Right lobe of liver (tissue), 6 donors: Measurements from ENCODE around the gene BICDL2. TPM values are rescaled to one million over a fixed set of nuclear protein-coding genes. Genes with fewer than 3 reads are reported as not detected.
A peak's percentile ranks its signal among the peaks of the same experiment; 100 is the strongest.

ENCODE experiments used
- ATAC-seq, 4 donors: fragments of 200-7000 bp; cut with Tn5 transposase; one replicate each; pipeline ENCODE4 v1.9.1; 2020; ENCODE audit warnings: mild to moderate bottlenecking in 4 of 4, moderate library complexity in 4 of 4
- DNase-seq, 3 donors: peaks; one replicate each; pipeline ENCODE4 v3.0.0-alpha.2; 2020
- H3K27ac ChIP-seq, 3 donors: fragments of 200-600 bp; one replicate each; pipeline ENCODE4 v1.8.0; 2022
- H3K27me3 ChIP-seq, 2 donors: fragments of 200-600 bp; one replicate each; pipeline ENCODE4 v1.8.0; 2022
- H3K36me3 ChIP-seq, 4 donors: fragments of 200-600 bp; sonication (generic) in 1 of 4; one replicate each; pipeline versions ENCODE4 v1.5.1 to v1.8.0; 2017 to 2022; ENCODE audit warnings: control low read depth in 1 of 4
- H3K4me1 ChIP-seq, 4 donors: fragments of 200-600 bp; sonication (generic) in 1 of 4; one replicate each; pipeline versions ENCODE4 v1.5.1 to v1.8.0; 2017 to 2022; ENCODE audit warnings: control low read depth in 1 of 4
- H3K4me3 ChIP-seq, 3 donors: fragments of 200-600 bp; one replicate each; pipeline ENCODE4 v1.8.0; 2022
- H3K9me3 ChIP-seq, 4 donors: fragments of 200-600 bp; sonication (generic) in 1 of 4; one replicate each; pipeline versions ENCODE4 v1.5.1 to v1.8.0; 2017 to 2022; ENCODE audit warnings: control low read depth in 1 of 4
- CTCF ChIP-seq, 4 donors: fragments of 200-600 bp in 3 of 4; fragments of 450-650 bp in 1 of 4; IDR thresholded peaks; one replicate each; pipeline versions ENCODE4 v1.5.1 to v1.8.0; 2016 to 2022; ENCODE audit warnings: antibody characterized with exemption in 4 of 4, mild to moderate bottlenecking in 2 of 4
- POLR2A ChIP-seq: fragments of 450-650 bp; IDR thresholded peaks from one replicate; pipeline ENCODE4 v1.6.1; 2017; ENCODE audit warnings: antibody characterized with exemption, mild to moderate bottlenecking
- WGBS: methylation state at CpG from one replicate; pipeline ENCODE4 v1.1.6; 2018; ENCODE audit warnings: low coverage, low lambda C conversion rate; ENCODE audit not compliant: insufficient coverage; ENCODE audit errors: missing lambda C conversion rate; 5-methylcytosine and 5-hydroxymethylcytosine counted together
- intact Hi-C, 2 donors: fragments of 100-400 bp; cut with DNase I; formaldehyde crosslinking; loops; one replicate each; pipeline versions ENCODE4 v1.11.2 to v1.14.1; 2022
- total RNA-seq, 6 experiments: library from RNA; depleted of rRNA in 2 of 6; stranded (reverse); fragments of >200 nt in 2 of 6; fragmentation: NEBNext Ultra II Directional in 3 of 6; extraction: Animal tissue kit (Norgen Biotek cat#: 25700) in 3 of 6; gene quantifications; one replicate each; pipeline versions ENCODE4 v1.1.0 to v1.2.4, GENCODE V29; 2016 to 2023
- donor health status: DM: no; HTN: yes; CAD: no.
- donor health status: DM: no; HTN: no; CAD: no.
- donor health status: DM: no; HTN: no; CAD: no.
- donor health status: DM: no; HTN: yes; CAD: no.
- donor health status: DM: no; HTN: yes; CAD: no.

The BICDL2 gene
- total RNA-seq, 6 experiments from 2014 or later: 0.11 to 0.58 (median 0.48) TPM; not detected in 1

GRCh38 chr16:3042376-3042775 is 5.6 kb upstream of the BICDL2 start:
- intact Hi-C loops: no loop called here
- DNase-seq (no peak), ATAC-seq (no peak)
- Histone ChIP-seq H3K27me3 (peaks cover 0 to 29% of the 10 kb centered on the region in 2 donors), H3K4me3 (no peak overlapping the region), H3K27ac (no peak overlapping the region), H3K36me3 (no peaks in the 10 kb centered on the region), H3K9me3 (no peaks in the 10 kb centered on the region), H3K4me1 (peaks cover 0 to 16% (median 0%) of the 10 kb centered on the region in 4 donors)
- WGBS: 79% methylated on average over 3 of the region's 3 CpGs
- TF ChIP-seq CTCF (IDR thresholded peaks at IDR 0.05) (no peak), POLR2A (no peak)

GRCh38 chr16:3038896-3039295 is 2.2 kb upstream of the BICDL2 start:
- ATAC-seq (peak in 1 of 4 donors; percentile 6), DNase-seq (no peak)
- no peak overlapping the region for H3K4me3 ChIP-seq
- peaks cover 0 to 3% (median 0%) of the 10 kb centered on the region in 4 donors for H3K4me1 ChIP-seq
- WGBS: 70% methylated on average over 2 of the region's 5 CpGs
- no peaks in the 10 kb centered on the region for H3K9me3 ChIP-seq
- intact Hi-C loops: no loop called here
- H3K36me3 ChIP-seq: no peaks in the 10 kb centered on the region
- H3K27me3 ChIP-seq: peaks cover 0 to 15% of the 10 kb centered on the region in 2 donors
- TF ChIP-seq CTCF (IDR thresholded peaks at IDR 0.05) (no peak), POLR2A (no peak)
- no peak overlapping the region for H3K27ac ChIP-seq

- Histone ChIP-seq H3K4me3 (no peak overlapping the region), H3K4me1 (peaks cover 0 to 3% (median 0%) of the 10 kb centered on the region in 4 donors), H3K9me3 (no peaks in the 10 kb centered on the region), H3K27me3 (peaks cover 0 to 15% of the 10 kb centered on the region in 2 donors), H3K36me3 (no peaks in the 10 kb centered on the region), H3K27ac (no peak overlapping the region)
- WGBS: 5% methylated on average over 6 of the region's 11 CpGs
- intact Hi-C loops: no loop called here
- ATAC-seq (peak; percentile 30 to 77 (median 58)), DNase-seq (peak in 1 of 3 donors; percentile 66)
- no peak for TF ChIP-seq POLR2A
- no peak for TF ChIP-seq CTCF (IDR thresholded peaks at IDR 0.05)
Observed at GRCh38 chr16:3038256-3038655, 1.5 kb upstream of the BICDL2 start.

GRCh38 chr16:3035972-3036725 is 595 bp downstream of the BICDL2 start:
- no peak overlapping the region for H3K27ac ChIP-seq
- ATAC-seq (peak in 2 of 4 donors; percentile 5 to 29), DNase-seq (no peak)
- WGBS: 2% methylated on average over 7 of the region's 40 CpGs
- TF ChIP-seq CTCF (IDR thresholded peaks at IDR 0.05) (no peak), POLR2A (no peak)
- H3K4me3 ChIP-seq: no peak overlapping the region
- peaks cover 0 to 15% of the 10 kb centered on the region in 2 donors for H3K27me3 ChIP-seq
- H3K9me3 ChIP-seq: no peaks in the 10 kb centered on the region
- intact Hi-C loops: no loop called here
- H3K36me3 ChIP-seq: no peaks in the 10 kb centered on the region
- H3K4me1 ChIP-seq: peaks cover 0 to 3% (median 0%) of the 10 kb centered on the region in 4 donors
